HCT116 (cell line): ENCODE results near the gene CNOT10. TPM values are rescaled to one million over a fixed set of nuclear protein-coding genes. Genes with fewer than 3 reads are reported as not detected.

ENCODE experiments used
- ATAC-seq: fragments of 200-7000 bp; cut with Tn5 transposase; 2 replicates; pipeline ENCODE4 v1.9.1; 2020; ENCODE audit warnings: mild to moderate bottlenecking, moderate library complexity
- BruUV-seq: library from RNA; stranded (reverse); fragments of 400-500 nt; replicated peaks from 2 replicates; lab custom pipeline; 2021; lab: Mats Ljungman, UMichigan
- CTCF ChIA-PET: fragments of 300-600 bp; sonication (Branson Sonifier 250); formaldehyde crosslinking; loops from one replicate; lab custom pipeline; 2021; ENCODE audit warnings: antibody characterized with exemption; lab: Charles Lee
- POLR2A ChIA-PET: fragments of 300-600, 350-600 bp; sonication (Branson Sonifier 250); formaldehyde crosslinking; loops from one replicate; lab custom pipeline; 2021; ENCODE audit warnings: antibody characterized with exemption; lab: Charles Lee
- RAD21 ChIA-PET, 2 experiments: fragments of 300-600 bp; sonication (Branson Sonifier 250); formaldehyde crosslinking; loops; one replicate each; lab custom pipeline; 2023; ENCODE audit warnings: low total read pairs in 2 of 2; ENCODE audit not compliant: uncharacterized antibody in 2 of 2, unreplicated experiment in 2 of 2, low non-redundant PET in 1 of 2; lab: Charles Lee
- DNase-seq: peaks from one replicate; pipeline ENCODE4 v3.0.0-alpha.2; 2010; ENCODE audit warnings: low read depth, low spot score
- H2AFZ ChIP-seq: fragments of 200-600 bp; shearing (Covaris generic), sonication (generic); 2 replicates; pipeline ENCODE4 v1.6.1; 2017; ENCODE audit warnings: low read depth, mixed run types, mixed read lengths, antibody characterized with exemption, low read length; ENCODE audit not compliant: poor library complexity, severe bottlenecking
- H3K27ac ChIP-seq: 2 replicates; pipeline ENCODE4 v1.5.1; 2012; ENCODE audit warnings: low read depth, low read length
- H3K27me3 ChIP-seq: fragments of 200-600 bp; sonication (generic); 2 replicates; pipeline ENCODE4 v1.6.1; 2016; ENCODE audit warnings: mixed run types, low read length, mixed read lengths; ENCODE audit not compliant: insufficient read depth
- H3K36me3 ChIP-seq, 2 experiments: fragments of 200-500 bp in 1 of 2; fragments of 200-600 bp in 1 of 2; sonication (Bioruptor generic) in 1 of 2; sonication (generic) in 1 of 2; 2 replicates each; pipeline versions ENCODE4 v1.5.1 to v1.6.1; 2014 to 2016; ENCODE audit warnings: low read length in 2 of 2, inconsistent platforms in 1 of 2, mixed read lengths in 1 of 2, mixed run types in 1 of 2; ENCODE audit not compliant: insufficient read depth in 2 of 2, control insufficient read depth in 1 of 2
- H3K4me1 ChIP-seq, 2 experiments: fragments of 200-600 bp in 1 of 2; sonication (generic) in 1 of 2; 2 replicates each; pipeline versions ENCODE4 v1.5.1 to v1.6.1; 2012 to 2017; ENCODE audit warnings: low read length in 2 of 2, inconsistent platforms in 1 of 2, mild to moderate bottlenecking in 1 of 2, mixed read lengths in 1 of 2, mixed run types in 1 of 2, moderate library complexity in 1 of 2; ENCODE audit not compliant: insufficient read depth in 2 of 2, control insufficient read depth in 1 of 2
- H3K4me2 ChIP-seq: fragments of 200-600 bp; sonication (generic); 2 replicates; pipeline ENCODE4 v1.6.1; 2017; ENCODE audit warnings: mixed run types, low read length, mixed read lengths
- H3K4me3 ChIP-seq, 2 experiments: fragments of 200-600 bp in 1 of 2; sonication (generic) in 1 of 2; replicated peaks in 1 of 2; 2 replicates each; pipeline ENCODE4 v1.5.1; 2011 to 2016; ENCODE audit warnings: low read length in 2 of 2, control low read depth in 1 of 2, low read depth in 1 of 2, mild to moderate bottlenecking in 1 of 2, mixed read lengths in 1 of 2, mixed run types in 1 of 2
- H3K79me2 ChIP-seq: fragments of 200-600 bp; sonication (generic); 2 replicates; pipeline ENCODE4 v1.6.1; 2017; ENCODE audit warnings: mild to moderate bottlenecking, mixed run types, low read length, moderate library complexity, mixed read lengths; ENCODE audit not compliant: insufficient read depth
- H3K9ac ChIP-seq: fragments of 200-600 bp; sonication (generic); 2 replicates; pipeline ENCODE4 v1.6.1; 2016; ENCODE audit warnings: low read length, mixed read lengths
- H3K9me2 ChIP-seq: fragments of 200-600 bp; sonication (generic), shearing (Covaris generic); 2 replicates; pipeline ENCODE4 v1.6.1; 2017; ENCODE audit warnings: mixed run types, mild to moderate bottlenecking, moderate library complexity; ENCODE audit not compliant: insufficient read depth
- H3K9me3 ChIP-seq, 2 experiments: fragments of 200-500 bp in 1 of 2; fragments of 200-600 bp in 1 of 2; sonication (Bioruptor generic) in 1 of 2; sonication (generic) in 1 of 2; 2 replicates each; pipeline ENCODE4 v1.6.1; 2014 to 2017; ENCODE audit warnings: low read length in 2 of 2, mixed read lengths in 2 of 2, inconsistent platforms in 1 of 2, low read depth in 1 of 2, mild to moderate bottlenecking in 1 of 2, mixed run types in 1 of 2, moderate library complexity in 1 of 2; ENCODE audit not compliant: control insufficient read depth in 1 of 2, insufficient read depth in 1 of 2
- H4K20me1 ChIP-seq: fragments of 200-600 bp; sonication (generic), shearing (Covaris generic); 2 replicates; pipeline ENCODE4 v1.6.1; 2017; ENCODE audit warnings: mixed run types, mild to moderate bottlenecking, moderate library complexity; ENCODE audit not compliant: insufficient read depth
- CBX3 ChIP-seq: IDR thresholded peaks from 2 replicates; pipeline ENCODE4 v1.6.1; 2012; ENCODE audit warnings: low read depth
- CEBPB ChIP-seq: IDR thresholded peaks from 2 replicates; pipeline ENCODE4 v1.6.1; 2012; ENCODE audit warnings: low read depth
- EGR1 ChIP-seq: IDR thresholded peaks from 2 replicates; pipeline ENCODE4 v1.6.1; 2012; ENCODE audit warnings: low read depth
- RAD21 ChIP-seq: IDR thresholded peaks from 2 replicates; pipeline ENCODE4 v1.6.1; 2012; ENCODE audit warnings: low read depth, mild to moderate bottlenecking
- SRF ChIP-seq: IDR thresholded peaks from 2 replicates; pipeline ENCODE4 v1.6.1; 2012; ENCODE audit warnings: low read depth
- TCF7L2 ChIP-seq: IDR thresholded peaks from 2 replicates; pipeline ENCODE4 v1.7.0; 2011; ENCODE audit warnings: borderline replicate concordance, inconsistent platforms; ENCODE audit not compliant: insufficient read depth, insufficient read length; ENCODE audit errors: extremely low read depth
- YY1 ChIP-seq: IDR thresholded peaks from 2 replicates; pipeline ENCODE4 v1.6.1; 2011; ENCODE audit warnings: low read length, low read depth, moderate library complexity, mild to moderate bottlenecking; ENCODE audit not compliant: insufficient replicate concordance; ENCODE audit errors: extremely low read depth
- ZNF274 ChIP-seq: fragments of 200-500 bp; sonication (Bioruptor generic); IDR thresholded peaks from 2 replicates; pipeline ENCODE4 v1.6.1; 2014; ENCODE audit warnings: mild to moderate bottlenecking, low read depth, low read length, inconsistent platforms
- intact Hi-C: fragments of 100-400 bp; cut with micrococcal nuclease; formaldehyde crosslinking; loops from 2 replicates; pipeline ENCODE4 v1.10.0; 2022
- total RNA-seq: library from RNA; stranded (reverse); gene quantifications from one replicate; pipeline ENCODE4 v1.2.1, GENCODE V29; 2021; ENCODE audit not compliant: unreplicated experiment
- TF ChIP-seq, protein P1 (sequence below), 3 experiments: fragments of 200-600 bp in 1 of 3; sonication (generic) in 1 of 3; IDR thresholded peaks in 2 of 3; conservative IDR thresholded peaks in 1 of 3; 2 replicates each; pipeline ENCODE4 v1.5.1; 2012 to 2017; ENCODE audit warnings: low read depth in 2 of 3, low read length in 2 of 3, antibody characterized with exemption in 1 of 3, borderline replicate concordance in 1 of 3, control low read depth in 1 of 3, mild to moderate bottlenecking in 1 of 3, mixed read lengths in 1 of 3, mixed run types in 1 of 3, moderate library complexity in 1 of 3; ENCODE audit not compliant: insufficient read depth in 1 of 3
- TF ChIP-seq, protein P2 (sequence below): IDR thresholded peaks from 2 replicates; pipeline ENCODE4 v1.6.1; 2012
- TF ChIP-seq, protein P3 (sequence below): IDR thresholded peaks from 2 replicates; pipeline ENCODE4 v1.6.1; 2011; ENCODE audit warnings: mild to moderate bottlenecking, low read length, moderate library complexity; ENCODE audit not compliant: insufficient replicate concordance; ENCODE audit errors: extremely low read depth
- TF ChIP-seq, protein P4 (sequence below): IDR thresholded peaks from 2 replicates; pipeline ENCODE4 v1.6.1; 2012

The CNOT10 gene
- total RNA-seq, 1 experiment from 2014 or later: 47.4 TPM

DNA sequence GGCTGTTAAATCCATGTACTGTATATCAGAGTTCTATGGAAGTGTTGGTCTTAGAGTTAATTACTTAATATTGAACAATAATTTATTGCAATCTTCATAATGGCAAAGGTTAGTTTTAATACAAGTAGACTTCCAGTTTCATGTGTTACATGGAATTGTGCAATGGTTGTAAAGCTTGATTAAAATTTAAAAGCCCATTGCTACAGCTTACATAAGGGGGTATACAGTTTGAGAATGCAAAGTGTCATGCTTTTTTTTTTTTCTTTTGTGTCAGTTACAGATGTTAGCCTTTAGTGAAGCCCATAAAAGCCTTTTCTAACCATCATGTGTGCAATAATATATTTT, 22.0 kb downstream of the CNOT10 start:
- H3K9me2 ChIP-seq: no peaks in the 10 kb centered on the region
- no peak for ATAC-seq
- intact Hi-C loops: no loop called here
- no peak overlapping the region for H3K4me3 ChIP-seq
- no peaks in the 10 kb centered on the region for H3K4me1 ChIP-seq
- no TSS peak for BruUV-seq
- H3K36me3 ChIP-seq: peaks cover 10 to 12% of the 10 kb centered on the region in 2 experiments
- H4K20me1 ChIP-seq: no peaks in the 10 kb centered on the region
- no peak overlapping the region for H3K9ac ChIP-seq
- DNase-seq: no peak
- no peak overlapping the region for H3K4me2 ChIP-seq
- H2AFZ ChIP-seq: no peak overlapping the region
- H3K27ac ChIP-seq: no peak overlapping the region
- H3K27me3 ChIP-seq: no peaks in the 10 kb centered on the region
- TF ChIP-seq YY1 (no peak), SRF (no peak), ZNF274 (no peak), EGR1 (no peak), CEBPB (no peak)
- TF ChIP-seq, protein P1, sequence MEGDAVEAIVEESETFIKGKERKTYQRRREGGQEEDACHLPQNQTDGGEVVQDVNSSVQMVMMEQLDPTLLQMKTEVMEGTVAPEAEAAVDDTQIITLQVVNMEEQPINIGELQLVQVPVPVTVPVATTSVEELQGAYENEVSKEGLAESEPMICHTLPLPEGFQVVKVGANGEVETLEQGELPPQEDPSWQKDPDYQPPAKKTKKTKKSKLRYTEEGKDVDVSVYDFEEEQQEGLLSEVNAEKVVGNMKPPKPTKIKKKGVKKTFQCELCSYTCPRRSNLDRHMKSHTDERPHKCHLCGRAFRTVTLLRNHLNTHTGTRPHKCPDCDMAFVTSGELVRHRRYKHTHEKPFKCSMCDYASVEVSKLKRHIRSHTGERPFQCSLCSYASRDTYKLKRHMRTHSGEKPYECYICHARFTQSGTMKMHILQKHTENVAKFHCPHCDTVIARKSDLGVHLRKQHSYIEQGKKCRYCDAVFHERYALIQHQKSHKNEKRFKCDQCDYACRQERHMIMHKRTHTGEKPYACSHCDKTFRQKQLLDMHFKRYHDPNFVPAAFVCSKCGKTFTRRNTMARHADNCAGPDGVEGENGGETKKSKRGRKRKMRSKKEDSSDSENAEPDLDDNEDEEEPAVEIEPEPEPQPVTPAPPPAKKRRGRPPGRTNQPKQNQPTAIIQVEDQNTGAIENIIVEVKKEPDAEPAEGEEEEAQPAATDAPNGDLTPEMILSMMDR (IDR thresholded peaks at IDR 0.05 in 2 of 3, conservative IDR thresholded peaks at IDR 0.05 in 1 of 3; ENCODE audit: borderline replicate concordance in 1 of 3, insufficient read depth in 1 of 3, low read depth in 2 of 3, low read length in 2 of 3): no peak
- TF ChIP-seq, protein P2, sequence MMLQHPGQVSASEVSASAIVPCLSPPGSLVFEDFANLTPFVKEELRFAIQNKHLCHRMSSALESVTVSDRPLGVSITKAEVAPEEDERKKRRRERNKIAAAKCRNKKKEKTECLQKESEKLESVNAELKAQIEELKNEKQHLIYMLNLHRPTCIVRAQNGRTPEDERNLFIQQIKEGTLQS: no peak
- H3K79me2 ChIP-seq: peaks cover 40% of the 10 kb centered on the region
- no peaks in the 10 kb centered on the region for H3K9me3 ChIP-seq
- RAD21 ChIA-PET: no interaction called here
- POLR2A ChIA-PET: no interaction called here
- CTCF ChIA-PET: no interaction called here

DNA sequence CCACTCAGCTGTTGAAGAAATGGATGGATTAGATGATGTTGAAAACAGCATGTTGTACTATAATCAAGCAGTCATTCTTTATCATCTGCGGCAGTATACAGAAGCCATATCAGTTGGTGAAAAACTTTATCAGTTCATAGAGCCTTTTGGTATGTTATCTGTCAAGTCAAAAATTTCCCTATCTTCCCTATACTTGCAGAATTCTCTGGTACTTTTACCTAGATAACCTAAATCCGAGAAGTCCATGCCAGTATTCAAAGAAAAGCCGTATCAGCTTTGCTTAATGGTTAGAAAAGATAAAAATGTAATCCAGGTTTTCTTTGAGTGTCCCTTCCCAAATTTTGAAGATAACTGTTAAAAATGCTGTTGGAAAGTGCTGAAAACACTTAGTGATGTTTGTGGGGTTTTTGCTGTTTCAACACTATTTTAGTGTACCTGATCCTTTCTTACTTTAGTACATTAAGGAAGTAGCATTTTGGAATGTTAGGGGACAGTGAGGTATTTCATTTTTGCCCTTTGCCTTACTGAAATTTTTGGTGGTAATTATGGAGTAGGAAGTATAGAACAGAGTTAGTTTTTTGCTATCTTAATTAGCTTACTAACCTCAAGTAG, 23.8 kb downstream of the CNOT10 start:
- no peak for DNase-seq
- Histone ChIP-seq H3K27ac (no peak overlapping the region), H2AFZ (no peak overlapping the region), H3K9ac (no peak overlapping the region), H3K4me1 (no peaks in the 10 kb centered on the region), H3K9me2 (no peaks in the 10 kb centered on the region), H3K27me3 (no peaks in the 10 kb centered on the region), H3K79me2 (peaks cover 24% of the 10 kb centered on the region), H4K20me1 (no peaks in the 10 kb centered on the region), H3K4me3 (no peak overlapping the region), H3K9me3 (no peaks in the 10 kb centered on the region), H3K4me2 (no peak overlapping the region), H3K36me3 (peaks cover 16 to 22% of the 10 kb centered on the region in 2 experiments)
- POLR2A ChIA-PET: no interaction called here
- RAD21 ChIA-PET: no interaction called here
- TF ChIP-seq, protein P3, sequence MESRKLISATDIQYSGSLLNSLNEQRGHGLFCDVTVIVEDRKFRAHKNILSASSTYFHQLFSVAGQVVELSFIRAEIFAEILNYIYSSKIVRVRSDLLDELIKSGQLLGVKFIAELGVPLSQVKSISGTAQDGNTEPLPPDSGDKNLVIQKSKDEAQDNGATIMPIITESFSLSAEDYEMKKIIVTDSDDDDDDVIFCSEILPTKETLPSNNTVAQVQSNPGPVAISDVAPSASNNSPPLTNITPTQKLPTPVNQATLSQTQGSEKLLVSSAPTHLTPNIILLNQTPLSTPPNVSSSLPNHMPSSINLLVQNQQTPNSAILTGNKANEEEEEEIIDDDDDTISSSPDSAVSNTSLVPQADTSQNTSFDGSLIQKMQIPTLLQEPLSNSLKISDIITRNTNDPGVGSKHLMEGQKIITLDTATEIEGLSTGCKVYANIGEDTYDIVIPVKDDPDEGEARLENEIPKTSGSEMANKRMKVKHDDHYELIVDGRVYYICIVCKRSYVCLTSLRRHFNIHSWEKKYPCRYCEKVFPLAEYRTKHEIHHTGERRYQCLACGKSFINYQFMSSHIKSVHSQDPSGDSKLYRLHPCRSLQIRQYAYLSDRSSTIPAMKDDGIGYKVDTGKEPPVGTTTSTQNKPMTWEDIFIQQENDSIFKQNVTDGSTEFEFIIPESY: no peak
- no peak for TF ChIP-seq CBX3
- TF ChIP-seq TCF7L2: no peak
- TF ChIP-seq, protein P2: no peak
- no peak for TF ChIP-seq ZNF274
- TF ChIP-seq, protein P4, sequence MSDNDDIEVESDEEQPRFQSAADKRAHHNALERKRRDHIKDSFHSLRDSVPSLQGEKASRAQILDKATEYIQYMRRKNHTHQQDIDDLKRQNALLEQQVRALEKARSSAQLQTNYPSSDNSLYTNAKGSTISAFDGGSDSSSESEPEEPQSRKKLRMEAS: no peak
- no peak for TF ChIP-seq EGR1
- no peak for TF ChIP-seq RAD21
- intact Hi-C loops: no loop called here
- BruUV-seq: TSS peak; percentile 3
- ATAC-seq: no peak
- CTCF ChIA-PET: no interaction called here
